Measurements from ENCODE around the gene CARMIL1.

The CARMIL1 gene

GRCh38 chr6:25332655-25333071 is 53.5 kb downstream of the CARMIL1 start:
- no peak for DNase-seq (ENCODE audit: low read depth in 2 of 2, low spot score in 1 of 2)

- DNase-seq (ENCODE audit: low read depth in 2 of 2, low spot score in 1 of 2): no peak
Measured at GRCh38 chr6:25333471-25333870, 54.3 kb downstream of the CARMIL1 start.

- DNase-seq (ENCODE audit: low read depth in 2 of 2, low spot score in 1 of 2): no peak
Measured at GRCh38 chr6:25334793-25335192, 55.6 kb downstream of the CARMIL1 start.

GRCh38 chr6:25336996-25337395 is 57.8 kb downstream of the CARMIL1 start:
- DNase-seq (ENCODE audit: low read depth in 2 of 2, low spot score in 1 of 2): no peak

- DNase-seq (ENCODE audit: low read depth in 2 of 2, low spot score in 1 of 2): no peak
Measured at GRCh38 chr6:25337431-25337830, 58.3 kb downstream of the CARMIL1 start.

- DNase-seq (ENCODE audit: low read depth in 2 of 2, low spot score in 1 of 2): no peak
Measured at GRCh38 chr6:25340431-25341202, 61.4 kb downstream of the CARMIL1 start.

GRCh38 chr6:25341203-25341552 is 62.0 kb downstream of the CARMIL1 start:
- DNase-seq (ENCODE audit: low read depth in 2 of 2, low spot score in 1 of 2): no peak

- DNase-seq (ENCODE audit: low read depth in 2 of 2, low spot score in 1 of 2): no peak
Measured at GRCh38 chr6:25341923-25342619, 62.9 kb downstream of the CARMIL1 start.

GRCh38 chr6:25342802-25343201 is 63.6 kb downstream of the CARMIL1 start:
- DNase-seq (ENCODE audit: low read depth in 2 of 2, low spot score in 1 of 2): no peak

- DNase-seq (ENCODE audit: low read depth in 2 of 2, low spot score in 1 of 2): no peak
Measured at GRCh38 chr6:25343984-25344383, 64.8 kb downstream of the CARMIL1 start.

- no peak for DNase-seq (ENCODE audit: low read depth in 2 of 2, low spot score in 1 of 2)
Measured at GRCh38 chr6:25344827-25345226, 65.7 kb downstream of the CARMIL1 start.

GRCh38 chr6:25346064-25346463 is 66.9 kb downstream of the CARMIL1 start:
- no peak for DNase-seq (ENCODE audit: low read depth in 2 of 2, low spot score in 1 of 2)

- no peak for DNase-seq (ENCODE audit: low read depth in 2 of 2, low spot score in 1 of 2)
Measured at GRCh38 chr6:25350573-25350972, 71.4 kb downstream of the CARMIL1 start.

- DNase-seq (ENCODE audit: low read depth in 2 of 2, low spot score in 1 of 2): no peak
Measured at GRCh38 chr6:25351485-25351884, 72.3 kb downstream of the CARMIL1 start.

- DNase-seq (ENCODE audit: low read depth in 2 of 2, low spot score in 1 of 2): no peak
Measured at GRCh38 chr6:25352285-25352684, 73.1 kb downstream of the CARMIL1 start.

GRCh38 chr6:25354078-25354932 is 75.1 kb downstream of the CARMIL1 start:
- no peak for DNase-seq (ENCODE audit: low read depth in 2 of 2, low spot score in 1 of 2)

GRCh38 chr6:25359191-25359861 is 80.2 kb downstream of the CARMIL1 start:
- DNase-seq (ENCODE audit: low read depth in 2 of 2, low spot score in 1 of 2): no peak

- DNase-seq (ENCODE audit: low read depth in 2 of 2, low spot score in 1 of 2): no peak
Measured at GRCh38 chr6:25359891-25360290, 80.7 kb downstream of the CARMIL1 start.

- no peak for DNase-seq (ENCODE audit: low read depth in 2 of 2, low spot score in 1 of 2)
Measured at GRCh38 chr6:25360621-25361020, 81.4 kb downstream of the CARMIL1 start.

GRCh38 chr6:25363427-25363826 is 84.3 kb downstream of the CARMIL1 start:
- DNase-seq (ENCODE audit: low read depth in 2 of 2, low spot score in 1 of 2): no peak

GRCh38 chr6:25365154-25365553 is 86.0 kb downstream of the CARMIL1 start:
- DNase-seq (ENCODE audit: low read depth in 2 of 2, low spot score in 1 of 2): no peak

Measured in stimulated activated CD8-positive, alpha-beta memory T cell treated with anti-CD3 and anti-CD28 coated beads, Interleukin-4, amount 100 ng/mL, for 1 hour (primary cell).